Gastroesophageal sphincter (tissue), 3 donors: ENCODE measurements around the gene FLYWCH1.

Experiments used
- EP300 ChIP-seq: sonication (generic); formaldehyde crosslinking; IDR thresholded peaks from one replicate; pipeline ENCODE4 v1.6.1; 2017; ENCODE audit warnings: antibody characterized with exemption, mild to moderate bottlenecking
- POLR2A ChIP-seq, 2 donors: fragments of 450-650 bp; IDR thresholded peaks; one replicate each; pipeline ENCODE4 v1.6.1; 2017; ENCODE audit warnings: antibody characterized with exemption in 2 of 2, mild to moderate bottlenecking in 2 of 2, moderate library complexity in 1 of 2
- TF ChIP-seq, protein P1 (sequence below), 4 experiments: fragments of 200-600 bp in 2 of 4; fragments of 450-650 bp in 2 of 4; sonication (generic) in 1 of 4; IDR thresholded peaks; one replicate each; pipeline ENCODE4 v1.5.1; 2017 to 2019; ENCODE audit warnings: antibody characterized with exemption in 4 of 4, mild to moderate bottlenecking in 2 of 4, moderate library complexity in 2 of 4

DNA sequence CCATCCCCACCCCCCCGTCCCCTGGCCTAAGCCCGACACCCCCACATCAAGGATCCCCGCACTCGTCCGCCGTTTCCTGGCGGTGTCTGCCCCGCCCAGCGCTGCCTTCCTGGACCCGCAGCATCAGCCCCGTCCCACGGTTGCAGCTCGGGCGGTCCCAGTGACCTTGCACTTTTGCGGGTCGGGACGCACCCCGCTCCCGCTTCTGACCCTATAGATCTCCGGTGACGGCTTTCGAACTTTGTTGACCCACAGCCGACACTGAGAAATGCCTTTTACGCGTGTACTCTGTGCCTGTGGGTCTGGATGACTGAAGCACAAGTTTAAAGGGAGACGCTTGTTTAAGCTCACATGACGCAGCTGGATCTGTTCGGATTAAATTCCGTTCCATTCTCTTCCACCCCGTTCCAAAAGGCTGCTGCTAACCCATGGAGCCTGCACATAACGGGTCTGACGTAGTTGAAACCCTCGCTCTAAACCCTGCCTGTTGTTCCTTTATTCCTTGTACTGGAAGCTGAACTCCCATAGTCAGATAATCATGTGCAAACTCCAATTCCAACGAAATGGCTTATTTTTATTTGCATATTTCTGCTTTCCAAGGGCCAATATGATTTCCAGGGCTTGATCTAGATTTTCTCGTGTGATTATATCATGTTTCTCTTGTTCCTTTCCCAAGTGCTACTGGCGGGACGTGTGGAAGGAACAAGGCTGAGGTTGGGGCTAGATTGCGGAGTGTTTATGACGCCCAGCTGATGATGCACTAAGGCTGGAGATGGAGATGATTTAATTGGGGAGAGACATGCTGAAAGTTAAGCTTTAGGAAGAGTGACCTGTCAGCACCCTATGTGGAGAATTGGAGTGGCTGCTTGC is 834 bp downstream of the FLYWCH1 start:
- no peak for TF ChIP-seq POLR2A (IDR thresholded peaks at IDR 0.05)
- TF ChIP-seq, protein P1, sequence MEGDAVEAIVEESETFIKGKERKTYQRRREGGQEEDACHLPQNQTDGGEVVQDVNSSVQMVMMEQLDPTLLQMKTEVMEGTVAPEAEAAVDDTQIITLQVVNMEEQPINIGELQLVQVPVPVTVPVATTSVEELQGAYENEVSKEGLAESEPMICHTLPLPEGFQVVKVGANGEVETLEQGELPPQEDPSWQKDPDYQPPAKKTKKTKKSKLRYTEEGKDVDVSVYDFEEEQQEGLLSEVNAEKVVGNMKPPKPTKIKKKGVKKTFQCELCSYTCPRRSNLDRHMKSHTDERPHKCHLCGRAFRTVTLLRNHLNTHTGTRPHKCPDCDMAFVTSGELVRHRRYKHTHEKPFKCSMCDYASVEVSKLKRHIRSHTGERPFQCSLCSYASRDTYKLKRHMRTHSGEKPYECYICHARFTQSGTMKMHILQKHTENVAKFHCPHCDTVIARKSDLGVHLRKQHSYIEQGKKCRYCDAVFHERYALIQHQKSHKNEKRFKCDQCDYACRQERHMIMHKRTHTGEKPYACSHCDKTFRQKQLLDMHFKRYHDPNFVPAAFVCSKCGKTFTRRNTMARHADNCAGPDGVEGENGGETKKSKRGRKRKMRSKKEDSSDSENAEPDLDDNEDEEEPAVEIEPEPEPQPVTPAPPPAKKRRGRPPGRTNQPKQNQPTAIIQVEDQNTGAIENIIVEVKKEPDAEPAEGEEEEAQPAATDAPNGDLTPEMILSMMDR (IDR thresholded peaks at IDR 0.05), result no peak
- TF ChIP-seq EP300, result no peak
